H9 (cell line): ENCODE data around the gene PNMT. TPM values are rescaled to one million over a fixed set of nuclear protein-coding genes. Genes with fewer than 3 reads are reported as not detected.

Source experiments
- DNase-seq: peaks from one replicate; pipeline ENCODE4 v3.0.0-alpha.2; 2017
- H2AFZ ChIP-seq: one replicate; pipeline ENCODE4 v1.6.1; 2013; ENCODE audit warnings: mild to moderate bottlenecking, low read length, control low read depth, moderate library complexity
- H2AK5ac ChIP-seq: 2 replicates; pipeline ENCODE4 v1.6.1; 2013; ENCODE audit warnings: low read length, control low read depth, mixed read lengths; ENCODE audit not compliant: insufficient read length
- H2BK120ac ChIP-seq: one replicate; pipeline ENCODE4 v1.6.1; 2013; ENCODE audit warnings: low read depth, mild to moderate bottlenecking, low read length, control low read depth, inconsistent platforms; ENCODE audit not compliant: poor library complexity, severe bottlenecking
- H2BK12ac ChIP-seq: 2 replicates; pipeline ENCODE4 v1.6.1; 2013; ENCODE audit warnings: low read length, control low read depth, mixed read lengths, low read depth; ENCODE audit not compliant: insufficient read length
- H2BK15ac ChIP-seq: 2 replicates; pipeline ENCODE4 v1.6.1; 2013; ENCODE audit warnings: low read depth, low read length, control low read depth
- H2BK20ac ChIP-seq: one replicate; pipeline ENCODE4 v1.6.1; 2013; ENCODE audit warnings: low read depth, mild to moderate bottlenecking, low read length, control low read depth, inconsistent platforms; ENCODE audit not compliant: poor library complexity, severe bottlenecking
- H2BK5ac ChIP-seq: 2 replicates; pipeline ENCODE4 v1.6.1; 2013; ENCODE audit warnings: low read length, control low read depth, mixed read lengths; ENCODE audit not compliant: insufficient read length
- H3K14ac ChIP-seq: 2 replicates; pipeline ENCODE4 v1.6.1; 2013; ENCODE audit warnings: low read length, control low read depth; ENCODE audit not compliant: insufficient read depth
- H3K18ac ChIP-seq: 2 replicates; pipeline ENCODE4 v1.6.1; 2013; ENCODE audit warnings: low read depth, mild to moderate bottlenecking, mixed read lengths, low read length, control low read depth; ENCODE audit not compliant: insufficient read length
- H3K23ac ChIP-seq: 2 replicates; pipeline ENCODE4 v1.6.1; 2013; ENCODE audit warnings: low read length, control low read depth, mixed read lengths, low read depth; ENCODE audit not compliant: insufficient read length
- H3K23me2 ChIP-seq: 2 replicates; pipeline ENCODE4 v1.6.1; 2013; ENCODE audit warnings: low read depth, mild to moderate bottlenecking, mixed read lengths, low read length, control low read depth; ENCODE audit not compliant: insufficient read length, poor library complexity, severe bottlenecking
- H3K27ac ChIP-seq: 2 replicates; pipeline ENCODE4 v1.5.1; 2013; ENCODE audit warnings: low read length, control low read depth, mixed read lengths, low read depth; ENCODE audit not compliant: insufficient read length
- H3K27me3 ChIP-seq: 2 replicates; pipeline ENCODE4 v1.6.1; 2013; ENCODE audit warnings: low read length, control low read depth, inconsistent platforms; ENCODE audit not compliant: insufficient read depth
- H3K4ac ChIP-seq: 2 replicates; pipeline ENCODE4 v1.6.1; 2013; ENCODE audit warnings: low read depth, mild to moderate bottlenecking, control low read depth, inconsistent platforms, low read length, moderate library complexity
- H3K4me1 ChIP-seq: 2 replicates; pipeline ENCODE4 v1.6.1; 2013; ENCODE audit warnings: low read length, control low read depth, inconsistent platforms; ENCODE audit not compliant: insufficient read depth
- H3K4me2 ChIP-seq: 2 replicates; pipeline ENCODE4 v1.6.1; 2013; ENCODE audit warnings: low read length, control low read depth, mixed read lengths; ENCODE audit not compliant: insufficient read length, insufficient read depth
- H3K56ac ChIP-seq: 2 replicates; pipeline ENCODE4 v1.6.1; 2013; ENCODE audit warnings: low read depth, mild to moderate bottlenecking, mixed read lengths, low read length, control low read depth; ENCODE audit not compliant: insufficient read length
- H3K79me1 ChIP-seq: 2 replicates; pipeline ENCODE4 v1.6.1; 2013; ENCODE audit warnings: low read depth, mild to moderate bottlenecking, moderate library complexity, low read length, control low read depth, inconsistent platforms; ENCODE audit not compliant: insufficient read depth, poor library complexity, severe bottlenecking
- H3K79me2 ChIP-seq: 2 replicates; pipeline ENCODE4 v1.6.1; 2013; ENCODE audit warnings: low read length, control low read depth, inconsistent platforms; ENCODE audit not compliant: insufficient read depth
- H3K9ac ChIP-seq: 2 replicates; pipeline ENCODE4 v1.6.1; 2013; ENCODE audit warnings: low read length, control low read depth, mixed read lengths; ENCODE audit not compliant: insufficient read length; ENCODE audit errors: extremely low read depth
- H3K9me3 ChIP-seq: one replicate; pipeline ENCODE4 v1.6.1; 2013; ENCODE audit warnings: low read depth, low read length, inconsistent platforms; ENCODE audit not compliant: control insufficient read depth
- H3T11ph ChIP-seq: one replicate; pipeline ENCODE4 v1.6.1; 2013; ENCODE audit warnings: mild to moderate bottlenecking, low read length, control low read depth, inconsistent platforms
- H4K20me1 ChIP-seq: one replicate; pipeline ENCODE4 v1.6.1; 2013; ENCODE audit not compliant: control insufficient read depth, insufficient read length, insufficient read depth
- H4K5ac ChIP-seq: 2 replicates; pipeline ENCODE4 v1.6.1; 2013; ENCODE audit warnings: low read depth, mild to moderate bottlenecking, mixed read lengths, low read length, control low read depth; ENCODE audit not compliant: insufficient read length
- H4K8ac ChIP-seq: replicated peaks from 2 replicates; pipeline ENCODE4 v1.6.1; 2013; ENCODE audit warnings: low read length, control low read depth, mixed read lengths, low read depth; ENCODE audit not compliant: insufficient read length
- H4K91ac ChIP-seq: 2 replicates; pipeline ENCODE4 v1.6.1; 2013; ENCODE audit warnings: low read depth, mild to moderate bottlenecking, moderate library complexity, mixed read lengths, low read length, control low read depth; ENCODE audit not compliant: insufficient read length
- H3K27ac Mint-ChIP-seq, 3 experiments: 2 replicates in 2 of 3; 3 replicates in 1 of 3; pipeline ENCODE4 v1.8.0; 2020 to 2021; ENCODE audit warnings: mixed read lengths in 3 of 3, mild to moderate bottlenecking in 1 of 3, moderate library complexity in 1 of 3
- H3K27me3 Mint-ChIP-seq: 2 replicates; pipeline ENCODE4 v1.8.0; 2021; ENCODE audit warnings: low read depth, mild to moderate bottlenecking, moderate library complexity, mixed read lengths
- H3K36me3 Mint-ChIP-seq, 3 experiments: 2 replicates in 2 of 3; 3 replicates in 1 of 3; pipeline ENCODE4 v1.8.0; 2020 to 2021; ENCODE audit warnings: low read depth in 3 of 3, mixed read lengths in 3 of 3; ENCODE audit not compliant: insufficient read depth in 1 of 3
- H3K4me1 Mint-ChIP-seq, 2 experiments: 2 replicates each; pipeline ENCODE4 v1.8.0; 2020; ENCODE audit warnings: mixed read lengths in 2 of 2
- H3K4me3 Mint-ChIP-seq, 2 experiments: 2 replicates in 1 of 2; 3 replicates in 1 of 2; pipeline ENCODE4 v1.8.0; 2020 to 2021; ENCODE audit warnings: mild to moderate bottlenecking in 2 of 2, mixed read lengths in 2 of 2, moderate library complexity in 1 of 2
- H3K9me3 Mint-ChIP-seq, 2 experiments: 2 replicates in 1 of 2; 3 replicates in 1 of 2; pipeline ENCODE4 v1.8.0; 2020; ENCODE audit warnings: mild to moderate bottlenecking in 2 of 2, mixed read lengths in 2 of 2, moderate library complexity in 1 of 2
- CTCF ChIP-seq: fragments of 200-600 bp; sonication (generic); conservative IDR thresholded peaks from 3 replicates; pipeline ENCODE4 v1.8.0; 2021; ENCODE audit warnings: antibody characterized with exemption, mild to moderate bottlenecking
- WGBS: extraction: QIAGEN DNeasy Blood & Tissue Kit; methylation state at CpG from one replicate; pipeline ENCODE4 v1.1.7; 2013; ENCODE audit warnings: missing lambda C conversion rate, low lambda C conversion rate, mixed read lengths; ENCODE audit not compliant: insufficient read length; ENCODE audit errors: extremely low coverage; 5-methylcytosine and 5-hydroxymethylcytosine counted together
- total RNA-seq: library from RNA; stranded (reverse); gene quantifications from 2 replicates; pipeline ENCODE4 v1.2.1, GENCODE V29; 2021

The PNMT gene
- total RNA-seq, 1 experiment from 2014 or later, result 2.1 TPM

GRCh38 chr17:39632153-39632941 lies 35.9 kb upstream of the PNMT start:
- Histone ChIP-seq H2BK15ac (no peak overlapping the region), H3K4ac (no peak overlapping the region), H3T11ph (no peak overlapping the region), H2AK5ac (no peak overlapping the region), H3K4me1 (peaks cover 27% of the 10 kb centered on the region; the same call in 1 of the 2 replicates), H3K79me1 (no peaks in the 10 kb centered on the region), H3K56ac (no peak overlapping the region), H4K20me1 (no peaks in the 10 kb centered on the region), H3K27me3 (peaks cover 6% of the 10 kb centered on the region; the same call in 1 of the 2 replicates), H2AFZ (no peak overlapping the region), H4K8ac (no peak overlapping the region), H3K27ac (no peak overlapping the region), H4K91ac (no peak overlapping the region), H3K79me2 (no peaks in the 10 kb centered on the region), H3K9ac (no peak overlapping the region), H3K9me3 (no peaks in the 10 kb centered on the region), H3K14ac (peak overlapping the region; percentile 11; the same call in 1 of the 2 replicates), H3K4me2 (no peak overlapping the region), H3K23me2 (peaks cover 6% of the 10 kb centered on the region), H4K5ac (no peak overlapping the region), H3K23ac (no peak overlapping the region), H2BK12ac (no peak overlapping the region), H3K18ac (no peak overlapping the region), H2BK5ac (no peak overlapping the region), H2BK20ac (no peak overlapping the region), H2BK120ac (no peak overlapping the region)
- Mint-ChIP-seq H3K4me3 (peak overlapping the region in 1 of 2 experiments; percentile 59; a peak in 1 of 5 replicates), H3K4me1 (peaks cover 65 to 77% of the 10 kb centered on the region in 2 experiments), H3K27ac (peak overlapping the region in 2 of 3 experiments; percentile 38 to 66; a peak in 2 of 7 replicates), H3K27me3 (peaks cover 14% of the 10 kb centered on the region), H3K9me3 (no peaks in the 10 kb centered on the region; a peak in 1 of 5 replicates), H3K36me3 (no peaks in the 10 kb centered on the region)
- no peak for TF ChIP-seq CTCF
- no peak for DNase-seq
- WGBS, result no CpG with 5 or more reads among the region's 13 CpGs
